Subcutaneous abdominal adipose tissue (tissue), 5 donors: ENCODE data around the gene ALG9.

Experiments
- H3K27ac ChIP-seq: one replicate; pipeline ENCODE4 v1.7.0; 2013; ENCODE audit warnings: low read depth, mild to moderate bottlenecking, inconsistent platforms, low read length, moderate library complexity
- H3K27me3 ChIP-seq, 5 donors: one replicate each; pipeline ENCODE4 v1.7.0; 2013; ENCODE audit warnings: low read length in 5 of 5, inconsistent platforms in 1 of 5; ENCODE audit not compliant: control insufficient read depth in 5 of 5, insufficient read depth in 4 of 5
- H3K36me3 ChIP-seq, 5 donors: one replicate each; pipeline ENCODE4 v1.7.0; 2013; ENCODE audit warnings: low read length in 5 of 5; ENCODE audit not compliant: control insufficient read depth in 5 of 5, insufficient read depth in 5 of 5
- H3K4me1 ChIP-seq, 5 donors: one replicate each; pipeline ENCODE4 v1.7.0; 2013; ENCODE audit warnings: low read length in 5 of 5, mild to moderate bottlenecking in 3 of 5, moderate library complexity in 1 of 5; ENCODE audit not compliant: control insufficient read depth in 5 of 5, insufficient read depth in 5 of 5
- H3K4me3 ChIP-seq, 5 donors: one replicate each; pipeline ENCODE4 v1.7.0; 2013; ENCODE audit warnings: low read length in 5 of 5, low read depth in 1 of 5
- H3K9ac ChIP-seq, 5 donors: one replicate each; pipeline ENCODE4 v1.7.0; 2013; ENCODE audit warnings: low read length in 5 of 5, mild to moderate bottlenecking in 4 of 5, moderate library complexity in 3 of 5
- H3K9me3 ChIP-seq, 5 donors: one replicate each; pipeline ENCODE4 v1.7.0; 2013; ENCODE audit warnings: low read length in 5 of 5; ENCODE audit not compliant: control insufficient read depth in 5 of 5
- donor health status: healthy.
- donor health status: healthy.
- donor health status: healthy.
- donor health status: healthy.
- donor health status: healthy.

ALG9 gene

GRCh38 chr11:111851636-111852035, 19.7 kb downstream of the ALG9 start:
- peaks cover 0 to 20% (median 14%) of the 10 kb centered on the region in 5 donors for H3K4me1 ChIP-seq
- H3K27me3 ChIP-seq: no peaks in the 10 kb centered on the region
- H3K4me3 ChIP-seq: no peak overlapping the region
- H3K9me3 ChIP-seq: no peaks in the 10 kb centered on the region
- peak overlapping the region in 2 of 5 donors; percentile 21 to 62 for H3K9ac ChIP-seq
- H3K27ac ChIP-seq: peak overlapping the region; percentile 63
- peaks cover 17 to 50% (median 26%) of the 10 kb centered on the region in 5 donors for H3K36me3 ChIP-seq

DNA sequence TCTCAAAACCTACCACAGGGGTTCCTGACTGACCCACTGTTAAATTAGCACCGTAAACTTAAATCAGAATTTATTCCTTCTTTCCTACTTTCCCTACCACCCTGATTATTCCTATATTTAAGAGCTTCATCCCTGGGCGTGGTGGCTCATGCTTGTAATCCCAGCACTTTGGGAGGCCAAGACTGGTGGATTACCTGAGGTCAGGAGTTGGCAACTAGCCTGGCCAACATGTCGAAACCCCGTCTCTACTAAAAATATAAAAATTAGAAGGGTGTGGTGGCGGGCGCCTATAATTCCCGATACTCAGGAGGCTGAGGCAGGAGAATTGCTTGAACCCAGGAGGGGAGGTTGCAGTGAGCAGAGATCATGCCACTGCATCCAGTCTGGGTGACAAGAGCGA, 20.3 kb downstream of the ALG9 start:
- H3K4me1 ChIP-seq: peaks cover 0 to 25% (median 19%) of the 10 kb centered on the region in 5 donors
- H3K27ac ChIP-seq: peak overlapping the region; percentile 63
- H3K9me3 ChIP-seq: no peaks in the 10 kb centered on the region
- H3K9ac ChIP-seq: peak overlapping the region in 3 of 5 donors; percentile 20 to 68 (median 62)
- H3K4me3 ChIP-seq: no peak overlapping the region
- peaks cover 17 to 50% (median 26%) of the 10 kb centered on the region in 5 donors for H3K36me3 ChIP-seq
- no peaks in the 10 kb centered on the region for H3K27me3 ChIP-seq

DNA sequence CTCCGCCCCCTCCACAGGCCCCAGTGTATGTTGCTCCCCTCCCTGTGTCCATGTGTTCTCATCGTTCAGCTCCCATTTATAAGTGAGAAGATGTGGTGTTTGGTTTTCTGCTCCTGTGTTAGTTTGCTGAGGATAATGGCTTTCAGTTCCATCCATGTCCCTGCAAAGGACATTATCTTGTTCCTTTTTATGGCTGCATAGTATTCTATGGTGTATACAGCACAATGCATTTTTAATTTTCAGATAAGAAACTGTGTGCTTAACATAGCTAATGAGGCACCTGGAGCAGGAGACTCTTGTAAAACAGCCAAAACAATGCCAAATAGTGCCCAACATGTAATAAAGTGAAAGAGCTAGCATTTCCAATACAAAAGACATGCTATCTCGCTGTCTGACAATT, 21.8 kb downstream of the ALG9 start:
- H3K36me3 ChIP-seq: peaks cover 12 to 43% (median 18%) of the 10 kb centered on the region in 5 donors
- no peak overlapping the region for H3K27ac ChIP-seq
- no peaks in the 10 kb centered on the region for H3K27me3 ChIP-seq
- no peak overlapping the region for H3K9ac ChIP-seq
- H3K4me3 ChIP-seq: no peak overlapping the region
- no peaks in the 10 kb centered on the region for H3K9me3 ChIP-seq
- peaks cover 0 to 40% (median 31%) of the 10 kb centered on the region in 5 donors for H3K4me1 ChIP-seq

- Histone ChIP-seq H3K9ac (peak overlapping the region in 4 of 5 donors; percentile 11 to 93 (median 69)), H3K36me3 (peaks cover 6 to 23% (median 10%) of the 10 kb centered on the region in 5 donors), H3K27me3 (no peaks in the 10 kb centered on the region), H3K9me3 (no peaks in the 10 kb centered on the region), H3K27ac (peak overlapping the region; percentile 98), H3K4me1 (peaks cover 0 to 61% (median 42%) of the 10 kb centered on the region in 5 donors), H3K4me3 (no peak overlapping the region)
Observed at GRCh38 chr11:111846636-111847035, 24.7 kb downstream of the ALG9 start.

GRCh38 chr11:111846063-111846462, 25.3 kb downstream of the ALG9 start:
- no peaks in the 10 kb centered on the region for H3K9me3 ChIP-seq
- peaks cover 0 to 63% (median 40%) of the 10 kb centered on the region in 5 donors for H3K4me1 ChIP-seq
- no peaks in the 10 kb centered on the region for H3K27me3 ChIP-seq
- H3K27ac ChIP-seq: peak overlapping the region; percentile 98
- peak overlapping the region; percentile 2 to 93 (median 66) for H3K9ac ChIP-seq
- no peak overlapping the region for H3K4me3 ChIP-seq
- H3K36me3 ChIP-seq: peaks cover 6 to 22% (median 10%) of the 10 kb centered on the region in 5 donors

- Histone ChIP-seq H3K9me3 (no peaks in the 10 kb centered on the region), H3K36me3 (peaks cover 6 to 22% (median 10%) of the 10 kb centered on the region in 5 donors), H3K4me1 (peaks cover 0 to 65% (median 40%) of the 10 kb centered on the region in 5 donors), H3K27ac (peak overlapping the region; percentile 98), H3K9ac (peak overlapping the region in 4 of 5 donors; percentile 0 to 93 (median 37)), H3K27me3 (no peaks in the 10 kb centered on the region), H3K4me3 (no peak overlapping the region)
Observed at GRCh38 chr11:111845276-111846028, 25.9 kb downstream of the ALG9 start.

DNA sequence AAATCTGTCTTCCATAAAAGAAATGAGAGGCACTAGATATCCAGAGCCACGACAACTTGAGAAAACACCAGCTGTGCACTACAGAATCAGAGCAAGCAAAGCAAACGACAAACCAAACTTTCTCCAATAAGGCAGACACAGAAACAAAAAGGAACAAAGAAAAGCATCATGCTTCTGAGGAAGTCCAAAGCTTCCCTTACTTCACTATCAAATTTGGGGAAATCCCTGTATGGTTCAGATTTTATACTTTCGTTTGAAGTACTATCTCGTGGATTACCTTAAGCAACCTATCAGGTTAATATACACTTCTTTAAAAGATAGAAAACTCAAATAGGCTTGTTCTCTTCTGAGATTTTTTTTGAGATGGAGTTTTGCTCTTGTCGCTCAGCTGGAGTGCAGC, 27.7 kb downstream of the ALG9 start:
- peaks cover 0 to 73% (median 43%) of the 10 kb centered on the region in 5 donors for H3K4me1 ChIP-seq
- H3K9ac ChIP-seq: peak overlapping the region in 1 of 5 donors; percentile 93
- peak overlapping the region; percentile 98 for H3K27ac ChIP-seq
- H3K4me3 ChIP-seq: no peak overlapping the region
- H3K9me3 ChIP-seq: no peaks in the 10 kb centered on the region
- no peaks in the 10 kb centered on the region for H3K27me3 ChIP-seq
- H3K36me3 ChIP-seq: peaks cover 0 to 17% (median 9%) of the 10 kb centered on the region in 5 donors

DNA sequence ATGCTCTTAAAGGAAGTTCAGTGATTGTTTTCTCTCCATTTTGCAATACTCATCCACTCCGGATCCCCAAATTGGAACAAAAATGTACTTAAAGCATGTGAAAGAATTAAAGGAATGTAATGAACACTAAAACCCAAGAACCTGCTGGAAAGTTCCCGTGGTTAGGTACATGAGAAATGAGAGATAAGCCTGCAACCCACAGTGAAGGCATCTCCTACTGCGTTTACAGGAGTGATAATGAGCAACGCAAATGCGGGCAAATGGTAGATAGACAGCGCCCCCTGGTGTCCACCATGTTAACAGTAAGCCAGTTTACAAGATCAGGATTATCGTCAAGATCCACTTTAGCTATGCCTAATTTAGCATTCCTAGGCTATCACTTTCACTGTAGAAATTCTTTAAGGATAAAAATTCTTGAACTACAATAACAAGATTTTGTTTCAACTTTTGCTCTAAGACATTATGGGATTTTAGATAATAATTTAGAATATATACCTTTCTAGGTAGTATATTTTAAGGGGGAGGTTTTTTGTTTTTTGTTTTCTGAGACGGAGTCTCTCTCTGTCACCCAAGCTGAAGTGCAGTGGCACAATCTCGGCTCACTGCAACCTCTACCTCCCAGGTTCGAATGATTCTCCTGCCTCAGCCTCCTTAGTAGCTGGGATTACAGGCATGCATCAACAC, 29.9 kb downstream of the ALG9 start:
- Histone ChIP-seq H3K4me3 (no peak overlapping the region), H3K27me3 (no peaks in the 10 kb centered on the region), H3K4me1 (peaks cover 0 to 72% (median 38%) of the 10 kb centered on the region in 5 donors), H3K36me3 (peaks cover 0 to 20% (median 16%) of the 10 kb centered on the region in 5 donors), H3K9ac (peak overlapping the region in 3 of 5 donors; percentile 1 to 56 (median 38)), H3K27ac (peak overlapping the region; percentile 98), H3K9me3 (no peaks in the 10 kb centered on the region)

GRCh38 chr11:111840143-111840542, 31.2 kb downstream of the ALG9 start:
- Histone ChIP-seq H3K4me1 (peaks cover 0 to 69% (median 30%) of the 10 kb centered on the region in 5 donors), H3K4me3 (no peak overlapping the region), H3K36me3 (peaks cover 1 to 24% (median 20%) of the 10 kb centered on the region in 5 donors), H3K9me3 (no peaks in the 10 kb centered on the region), H3K9ac (peak overlapping the region in 2 of 5 donors; percentile 59 to 67), H3K27me3 (no peaks in the 10 kb centered on the region), H3K27ac (peak overlapping the region; percentile 98)

- H3K4me1 ChIP-seq: peaks cover 0 to 76% (median 39%) of the 10 kb centered on the region in 5 donors
- H3K9me3 ChIP-seq: no peaks in the 10 kb centered on the region
- H3K9ac ChIP-seq: peak overlapping the region in 3 of 5 donors; percentile 23 to 97 (median 28)
- peaks cover 4 to 23% (median 9%) of the 10 kb centered on the region in 5 donors for H3K36me3 ChIP-seq
- no peak overlapping the region for H3K4me3 ChIP-seq
- H3K27ac ChIP-seq: peak overlapping the region; percentile 98
- no peaks in the 10 kb centered on the region for H3K27me3 ChIP-seq
Observed at GRCh38 chr11:111838054-111838453, 33.3 kb downstream of the ALG9 start.
